ENCODE measurements around the gene ADGRV1.
"Not testable (repeated sequence)": the region's sequence is repeated elsewhere in the genome, so short reads cannot be mapped to it uniquely, and the experiment has no call there.

The ADGRV1 gene

GRCh38 chr5:90786756-90787155 lies 228.2 kb downstream of the ADGRV1 start:
- no peaks in the 10 kb centered on the region for H3K36me3 ChIP-seq (ENCODE audit: control insufficient read depth, low read length)
- no peaks in the 10 kb centered on the region for H3K79me2 ChIP-seq (ENCODE audit: control insufficient read depth, low read length)
- H3F3A ChIP-seq (ENCODE audit: control insufficient read depth, insufficient read depth): no peaks in the 10 kb centered on the region
- H3K9me2 ChIP-seq (replicated peaks; ENCODE audit: control insufficient read depth, low read length): no peaks in the 10 kb centered on the region
- no peak overlapping the region for H3K4me3 ChIP-seq (ENCODE audit: low read length)
- H3K27ac ChIP-seq (ENCODE audit: low read depth, low read length): no peak overlapping the region
- peaks cover 3% of the 10 kb centered on the region; the same call in 1 of the 2 replicates for H3K27me3 ChIP-seq (ENCODE audit: control insufficient read depth, low read length)
- no peak overlapping the region for H3K4me2 ChIP-seq (ENCODE audit: low read length)
- TF ChIP-seq EZH2phosphoT487 (IDR thresholded peaks at IDR 0.05; ENCODE audit: borderline replicate concordance, low read length) (no peak), CTCF (IDR thresholded peaks at IDR 0.05; ENCODE audit: low read depth, low read length, poor library complexity, severe bottlenecking) (no peak)
- H3K9me3 ChIP-seq (ENCODE audit: control insufficient read depth, insufficient read depth, low read length): no peaks in the 10 kb centered on the region
- H3K4me1 ChIP-seq (ENCODE audit: control insufficient read depth, low read length): no peaks in the 10 kb centered on the region
- H4K20me1 ChIP-seq (ENCODE audit: control insufficient read depth, insufficient read depth, low read depth, low read length): no peaks in the 10 kb centered on the region

- H3K9me3 ChIP-seq (ENCODE audit: control insufficient read depth, insufficient read depth, low read length): no peaks in the 10 kb centered on the region
- TF ChIP-seq EZH2phosphoT487 (IDR thresholded peaks at IDR 0.05; ENCODE audit: borderline replicate concordance, low read length) (no peak), CTCF (IDR thresholded peaks at IDR 0.05; ENCODE audit: low read depth, low read length, poor library complexity, severe bottlenecking) (no peak)
- no peaks in the 10 kb centered on the region for H3K36me3 ChIP-seq (ENCODE audit: control insufficient read depth, low read length)
- no peaks in the 10 kb centered on the region for H4K20me1 ChIP-seq (ENCODE audit: control insufficient read depth, insufficient read depth, low read depth, low read length)
- H3K27ac ChIP-seq (ENCODE audit: low read depth, low read length): no peak overlapping the region
- no peak overlapping the region for H3K4me2 ChIP-seq (ENCODE audit: low read length)
- H3F3A ChIP-seq (ENCODE audit: control insufficient read depth, insufficient read depth): no peaks in the 10 kb centered on the region
- H3K79me2 ChIP-seq (ENCODE audit: control insufficient read depth, low read length): no peaks in the 10 kb centered on the region
- no peaks in the 10 kb centered on the region for H3K9me2 ChIP-seq (replicated peaks; ENCODE audit: control insufficient read depth, low read length)
- no peaks in the 10 kb centered on the region for H3K4me1 ChIP-seq (ENCODE audit: control insufficient read depth, low read length)
- no peaks in the 10 kb centered on the region for H3K27me3 ChIP-seq (ENCODE audit: control insufficient read depth, low read length)
- no peak overlapping the region for H3K4me3 ChIP-seq (ENCODE audit: low read length)
Measured at GRCh38 chr5:90792725-90793124, 234.1 kb downstream of the ADGRV1 start.

- no peak overlapping the region for H3K27ac ChIP-seq (ENCODE audit: low read depth, low read length)
- H3K9me2 ChIP-seq (replicated peaks; ENCODE audit: control insufficient read depth, low read length): no peaks in the 10 kb centered on the region
- no peaks in the 10 kb centered on the region for H4K20me1 ChIP-seq (ENCODE audit: control insufficient read depth, insufficient read depth, low read depth, low read length)
- H3K9me3 ChIP-seq (ENCODE audit: control insufficient read depth, insufficient read depth, low read length): no peaks in the 10 kb centered on the region
- TF ChIP-seq EZH2phosphoT487 (IDR thresholded peaks at IDR 0.05; ENCODE audit: borderline replicate concordance, low read length) (no peak), CTCF (IDR thresholded peaks at IDR 0.05; ENCODE audit: low read depth, low read length, poor library complexity, severe bottlenecking) (no peak)
- H3K4me1 ChIP-seq (ENCODE audit: control insufficient read depth, low read length): no peaks in the 10 kb centered on the region
- H3K27me3 ChIP-seq (ENCODE audit: control insufficient read depth, low read length): no peaks in the 10 kb centered on the region
- no peak overlapping the region for H3K4me2 ChIP-seq (ENCODE audit: low read length)
- no peak overlapping the region for H3K4me3 ChIP-seq (ENCODE audit: low read length)
- no peaks in the 10 kb centered on the region for H3K79me2 ChIP-seq (ENCODE audit: control insufficient read depth, low read length)
- H3F3A ChIP-seq (ENCODE audit: control insufficient read depth, insufficient read depth): no peaks in the 10 kb centered on the region
- H3K36me3 ChIP-seq (ENCODE audit: control insufficient read depth, low read length): no peaks in the 10 kb centered on the region
Measured at GRCh38 chr5:90793183-90793582, 234.6 kb downstream of the ADGRV1 start.

- H3K27ac ChIP-seq (ENCODE audit: low read depth, low read length); H3K9me3 ChIP-seq (ENCODE audit: control insufficient read depth, insufficient read depth, low read length); H3K27me3 ChIP-seq (ENCODE audit: control insufficient read depth, low read length); H3K79me2 ChIP-seq (ENCODE audit: control insufficient read depth, low read length); H3K36me3 ChIP-seq (ENCODE audit: control insufficient read depth, low read length); H3K4me2 ChIP-seq (ENCODE audit: low read length); H3K4me3 ChIP-seq (ENCODE audit: low read length); H3K9me2 ChIP-seq (replicated peaks; ENCODE audit: control insufficient read depth, low read length); H4K20me1 ChIP-seq (ENCODE audit: control insufficient read depth, insufficient read depth, low read depth, low read length); H3K4me1 ChIP-seq (ENCODE audit: control insufficient read depth, low read length); H3F3A ChIP-seq (ENCODE audit: control insufficient read depth, insufficient read depth): not testable (repeated sequence)
Measured at GRCh38 chr5:90796919-90797318, 238.3 kb downstream of the ADGRV1 start.

GRCh38 chr5:90800082-90800481 lies 241.5 kb downstream of the ADGRV1 start:
- H3K27me3 ChIP-seq (ENCODE audit: control insufficient read depth, low read length); H3K79me2 ChIP-seq (ENCODE audit: control insufficient read depth, low read length); H3K4me1 ChIP-seq (ENCODE audit: control insufficient read depth, low read length); H3K27ac ChIP-seq (ENCODE audit: low read depth, low read length); H3K9me2 ChIP-seq (replicated peaks; ENCODE audit: control insufficient read depth, low read length); H4K20me1 ChIP-seq (ENCODE audit: control insufficient read depth, insufficient read depth, low read depth, low read length); H3K36me3 ChIP-seq (ENCODE audit: control insufficient read depth, low read length); H3K4me3 ChIP-seq (ENCODE audit: low read length); H3K9me3 ChIP-seq (ENCODE audit: control insufficient read depth, insufficient read depth, low read length); H3K4me2 ChIP-seq (ENCODE audit: low read length); H3F3A ChIP-seq (ENCODE audit: control insufficient read depth, insufficient read depth): not testable (repeated sequence)

GRCh38 chr5:90800515-90800914 lies 241.9 kb downstream of the ADGRV1 start:
- H3K27me3 ChIP-seq (ENCODE audit: control insufficient read depth, low read length); H3F3A ChIP-seq (ENCODE audit: control insufficient read depth, insufficient read depth); H3K9me3 ChIP-seq (ENCODE audit: control insufficient read depth, insufficient read depth, low read length); H3K9me2 ChIP-seq (replicated peaks; ENCODE audit: control insufficient read depth, low read length); H3K4me1 ChIP-seq (ENCODE audit: control insufficient read depth, low read length); H3K27ac ChIP-seq (ENCODE audit: low read depth, low read length); H3K4me2 ChIP-seq (ENCODE audit: low read length); H3K36me3 ChIP-seq (ENCODE audit: control insufficient read depth, low read length); H3K4me3 ChIP-seq (ENCODE audit: low read length); H4K20me1 ChIP-seq (ENCODE audit: control insufficient read depth, insufficient read depth, low read depth, low read length); H3K79me2 ChIP-seq (ENCODE audit: control insufficient read depth, low read length): not testable (repeated sequence)

Data from DOHH2 (cell line).